Measurements from ENCODE around the gene ZFAND5.

Gene ZFAND5

DNA sequence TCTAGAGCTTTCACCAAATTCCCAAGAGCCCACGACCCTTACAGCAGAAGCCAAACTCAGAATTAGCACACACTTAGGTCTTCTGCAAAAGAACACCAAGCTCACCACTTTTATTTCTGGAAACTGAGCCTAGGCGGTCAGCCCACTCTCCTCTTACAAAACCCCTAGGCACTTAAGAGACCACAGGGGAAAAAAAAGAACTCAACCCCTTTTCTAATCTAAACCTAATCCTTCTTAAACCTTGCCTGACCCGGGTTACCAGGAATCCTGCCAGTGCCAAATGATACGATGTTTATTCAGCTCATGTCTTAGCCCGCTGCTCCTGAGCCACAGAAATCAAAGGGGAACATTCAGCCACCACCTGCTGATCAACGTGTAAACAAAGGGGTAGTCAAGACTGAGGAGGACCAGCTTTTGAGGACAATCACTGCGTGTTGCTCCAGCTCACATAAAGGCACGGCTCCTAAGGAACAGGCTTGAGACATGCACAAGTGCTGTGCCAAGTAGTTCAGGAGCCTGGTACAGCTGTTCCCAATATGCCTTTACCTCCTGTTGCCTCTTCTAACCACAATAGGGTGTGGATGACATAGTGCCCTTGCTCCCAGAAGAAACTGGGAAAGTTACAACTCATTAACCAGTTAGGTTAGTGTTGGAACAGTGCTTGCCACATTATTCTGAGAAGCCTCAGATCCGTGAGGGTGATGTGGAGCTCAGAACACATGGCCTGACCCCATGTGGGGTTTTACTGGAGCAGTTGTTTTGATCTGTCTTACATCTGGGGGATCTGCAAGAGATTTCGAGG lies 49.3 kb downstream of the ZFAND5 start:
- no peak for DNase-seq

DNA sequence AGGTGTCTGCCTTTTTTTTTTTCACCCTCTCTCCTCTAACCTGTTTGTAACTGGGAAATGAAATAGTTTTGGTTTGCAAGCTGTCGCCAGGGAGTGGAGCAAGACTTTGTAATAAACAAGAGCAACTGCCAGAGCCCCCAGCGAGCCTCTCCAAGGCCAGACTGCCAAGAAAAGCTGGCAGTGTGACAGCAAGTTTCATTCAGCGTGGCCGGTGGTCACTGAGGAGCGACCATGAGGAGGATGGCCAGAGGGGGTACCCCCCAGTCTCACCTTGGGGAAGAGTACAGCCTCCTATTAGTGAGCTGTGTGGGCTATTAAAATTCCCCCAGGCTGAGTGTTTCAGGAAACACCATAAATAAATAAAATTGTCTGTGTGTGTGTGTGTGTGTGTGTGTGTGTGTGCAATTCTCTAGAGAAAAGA lies 49.9 kb downstream of the ZFAND5 start:
- no peak for DNase-seq

DNA sequence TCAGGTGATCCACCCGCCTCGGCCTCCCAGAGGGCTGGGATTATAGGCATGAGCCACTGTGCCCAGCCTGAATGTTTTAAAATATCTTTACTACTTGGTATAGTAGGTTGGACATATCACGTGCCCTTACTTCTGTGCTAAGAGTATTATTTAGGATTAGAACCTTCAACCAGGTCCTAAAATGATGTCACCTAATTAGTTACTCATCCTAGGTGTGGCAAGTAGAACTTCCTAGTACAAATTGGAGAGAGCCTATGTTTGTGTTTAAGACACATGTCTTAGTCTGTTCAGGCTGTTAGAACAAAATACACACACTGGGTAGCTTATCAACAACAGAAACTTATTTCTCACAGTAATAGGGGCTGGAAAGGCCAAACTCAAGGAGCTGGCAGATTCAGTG lies 51.5 kb downstream of the ZFAND5 start:
- DNase-seq, result no peak

DNA sequence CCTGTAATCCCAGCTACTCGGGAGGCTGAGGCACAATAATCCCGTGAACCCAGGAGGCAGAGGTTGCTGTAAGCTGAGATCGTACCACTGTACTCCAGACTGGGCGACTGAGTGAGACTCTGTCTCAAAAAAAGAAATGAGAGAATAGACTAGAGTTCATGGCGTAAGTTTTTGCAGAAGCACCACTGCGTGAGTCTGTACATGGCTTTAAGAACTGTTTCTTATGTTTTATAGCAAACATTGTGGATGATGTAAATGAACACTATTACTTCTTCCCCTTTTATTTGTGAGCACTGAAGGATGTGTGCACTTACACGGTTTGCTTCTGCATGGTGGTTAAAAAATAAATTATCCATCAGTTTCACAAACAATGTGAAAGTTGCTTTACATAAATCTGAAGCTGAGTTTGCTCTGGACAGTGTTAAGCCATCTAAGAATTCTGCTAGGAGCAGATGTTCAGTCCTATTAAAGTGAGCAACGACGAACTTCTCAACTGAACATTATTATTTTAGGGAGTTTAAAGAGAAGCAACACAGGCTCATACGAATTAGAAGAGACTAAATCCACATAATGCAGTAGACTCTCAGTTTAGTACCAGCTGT lies 52.5 kb downstream of the ZFAND5 start:
- DNase-seq, result no peak

DNA sequence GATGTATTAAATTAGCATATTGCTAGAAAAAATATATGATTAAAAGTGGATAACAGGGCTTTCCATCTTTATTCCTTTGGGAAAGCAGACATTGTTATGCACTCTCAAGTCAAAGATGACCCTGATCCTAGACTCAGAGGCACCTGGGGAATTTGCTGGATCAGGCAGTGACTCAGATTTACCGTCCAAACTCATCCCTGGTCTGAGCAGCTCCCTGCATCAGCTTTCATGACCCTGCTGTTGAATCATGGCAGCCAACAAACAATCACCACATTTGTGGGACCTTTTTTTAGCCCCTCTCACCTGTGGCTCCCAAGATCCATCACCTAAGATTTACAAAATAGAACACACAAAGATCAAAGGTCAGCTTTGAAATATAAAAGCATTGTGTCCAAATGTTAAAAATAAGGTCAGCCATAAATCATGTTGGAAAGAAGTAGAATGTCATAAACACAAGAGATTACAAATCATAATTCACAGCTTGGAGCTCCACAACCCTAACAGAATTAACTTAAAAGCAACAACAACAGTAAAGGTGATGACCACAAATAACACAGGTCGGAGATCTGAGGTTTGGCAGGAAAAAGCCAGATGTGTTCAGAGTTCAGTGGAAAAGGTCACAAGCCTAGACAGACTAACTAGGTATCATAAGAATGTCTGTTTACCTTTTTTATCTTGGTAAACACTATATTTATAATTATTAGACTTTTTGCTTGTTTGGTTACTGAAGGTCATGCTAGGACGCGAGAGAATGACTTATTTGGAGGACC lies 55.5 kb downstream of the ZFAND5 start:
- DNase-seq, result no peak

DNA sequence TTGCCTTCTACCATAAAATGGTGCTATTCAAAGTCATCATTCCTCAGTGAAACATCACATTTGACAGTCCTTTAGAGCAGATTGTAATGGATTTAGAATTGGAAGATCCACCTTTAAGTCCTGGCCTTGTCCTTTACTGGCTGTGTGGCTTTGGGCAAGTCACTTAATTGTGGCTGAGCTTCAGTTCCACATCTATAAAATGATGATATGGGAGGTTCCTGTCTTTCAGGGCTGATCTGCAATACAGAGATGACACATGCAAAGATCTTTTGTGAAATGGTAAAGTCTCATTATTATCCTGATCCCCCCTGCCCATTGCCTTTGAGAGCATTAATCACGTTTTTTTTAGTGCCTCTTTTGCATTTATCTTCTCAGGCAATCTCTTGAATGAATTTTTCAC lies 58.2 kb downstream of the ZFAND5 start:
- no peak for DNase-seq

DNA sequence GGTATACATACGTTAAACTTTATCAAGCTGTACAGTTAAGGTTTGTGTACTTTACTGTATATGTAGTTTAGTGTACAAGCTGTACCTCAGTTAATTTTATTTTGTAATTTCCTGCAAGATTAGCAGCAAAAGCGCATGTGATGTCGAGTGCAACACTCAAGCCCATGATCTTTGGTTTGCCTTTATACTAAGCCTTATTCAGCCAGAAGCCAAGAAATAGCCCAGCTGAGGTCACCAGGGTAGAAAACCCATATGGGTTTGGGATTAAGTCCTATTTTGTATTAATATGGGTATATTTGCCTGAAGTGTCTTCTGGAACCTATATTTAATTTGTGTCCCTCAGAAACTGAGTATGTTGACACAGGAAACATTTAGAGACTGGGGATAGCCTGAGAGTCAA lies 59.3 kb downstream of the ZFAND5 start:
- DNase-seq, result no peak

DNA sequence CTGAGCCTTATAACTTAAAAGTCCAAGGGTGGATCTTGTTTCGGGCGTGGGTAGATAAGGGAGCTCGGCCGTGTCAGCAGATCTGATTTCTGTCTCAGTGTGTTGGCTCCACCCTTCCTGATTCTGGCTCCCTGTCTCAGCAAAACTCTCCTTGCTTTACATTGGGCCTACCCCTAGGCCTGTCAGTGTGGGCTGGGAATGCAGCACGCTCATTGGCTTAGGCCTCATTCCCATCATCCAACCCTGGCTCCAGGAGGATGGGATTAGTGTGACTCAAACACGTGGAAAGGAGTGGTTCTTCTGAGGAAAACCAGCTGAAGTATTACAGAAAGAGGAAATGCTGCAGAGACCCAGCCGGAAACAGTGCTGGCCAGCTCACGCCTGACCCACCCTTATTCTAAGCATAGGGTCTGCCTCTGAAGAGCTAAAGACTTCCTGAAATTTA lies 59.9 kb downstream of the ZFAND5 start:
- no peak for DNase-seq

DNA sequence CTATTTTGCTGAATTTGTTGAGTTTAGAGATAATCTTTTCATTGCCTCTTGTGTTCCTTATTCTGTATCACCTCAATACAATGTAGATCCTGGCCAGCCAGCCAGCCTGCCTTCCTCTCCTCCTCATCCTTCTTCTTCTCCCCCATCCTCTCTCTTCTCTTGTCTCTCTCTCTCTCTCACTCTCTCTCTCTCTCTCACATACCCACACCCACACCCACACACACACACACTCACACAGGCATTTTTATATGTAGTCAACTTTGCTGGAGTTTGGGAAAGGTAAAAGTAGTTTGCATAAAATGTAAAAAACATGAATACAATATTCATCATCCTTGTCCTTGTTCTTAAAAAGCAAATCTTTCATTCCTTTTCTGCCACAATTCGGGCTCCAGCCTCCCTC lies 60.5 kb downstream of the ZFAND5 start:
- no peak for DNase-seq

Data from activated CD8-positive, alpha-beta memory T cell treated with anti-CD3 and anti-CD28 coated beads for 24 hours (primary cell).